SU-DHL-6 (cell line): ENCODE measurements around the gene KCNH8.

Source experiments
- H2AFZ ChIP-seq: fragments of 200-600 bp; sonication (generic); 2 replicates; pipeline ENCODE4 v1.6.1; 2014; ENCODE audit warnings: low read depth, mild to moderate bottlenecking, moderate library complexity, mixed read lengths, antibody characterized with exemption, low read length; ENCODE audit not compliant: severe bottlenecking
- H3F3A ChIP-seq: fragments of 200-600 bp; shearing (Covaris generic); 2 replicates; pipeline ENCODE4 v1.6.0; 2016; ENCODE audit warnings: antibody characterized with exemption, mild to moderate bottlenecking; ENCODE audit not compliant: insufficient read depth
- H3K27ac ChIP-seq: fragments of 200-600 bp; sonication (generic); 2 replicates; pipeline ENCODE4 v1.5.1; 2016; ENCODE audit warnings: low read depth, mild to moderate bottlenecking, low read length, moderate library complexity, mixed read lengths
- H3K27me3 ChIP-seq: fragments of 200-600 bp; sonication (generic), shearing (Covaris generic); 2 replicates; pipeline ENCODE4 v1.6.0; 2014; ENCODE audit warnings: mild to moderate bottlenecking, low read length
- H3K36me3 ChIP-seq: fragments of 200-600 bp; sonication (generic); 2 replicates; pipeline ENCODE4 v1.6.1; 2014; ENCODE audit warnings: mild to moderate bottlenecking, low read length, mixed read lengths
- H3K4me2 ChIP-seq: fragments of 300-600, 200-600 bp; shearing (Covaris generic), sonication (generic); 2 replicates; pipeline ENCODE4 v1.6.0; 2014; ENCODE audit warnings: low read length, low read depth, mild to moderate bottlenecking; ENCODE audit not compliant: poor library complexity, severe bottlenecking
- H3K4me3 ChIP-seq: fragments of 200-600 bp; sonication (generic); 2 replicates; pipeline ENCODE4 v1.5.1; 2014; ENCODE audit warnings: antibody characterized with exemption, low read length, mild to moderate bottlenecking, mixed read lengths; ENCODE audit not compliant: insufficient read depth, poor library complexity, severe bottlenecking
- H3K79me2 ChIP-seq: fragments of 200-600 bp; sonication (generic); 2 replicates; pipeline ENCODE4 v1.6.1; 2014; ENCODE audit warnings: mild to moderate bottlenecking, low read length, moderate library complexity; ENCODE audit not compliant: insufficient read depth
- H3K9ac ChIP-seq: fragments of 200-600 bp; sonication (generic); 2 replicates; pipeline ENCODE4 v1.7.0; 2014; ENCODE audit warnings: mild to moderate bottlenecking, low read length
- H3K9me2 ChIP-seq: fragments of 200-600 bp; sonication (generic); replicated peaks from 2 replicates; pipeline ENCODE4 v1.6.1; 2014; ENCODE audit warnings: low read length; ENCODE audit not compliant: insufficient read depth
- H3K9me3 ChIP-seq: fragments of 200-600 bp; sonication (generic); 2 replicates; pipeline ENCODE4 v1.6.1; 2014; ENCODE audit warnings: low read length, mixed read lengths; ENCODE audit not compliant: insufficient read depth
- H4K20me1 ChIP-seq: fragments of 200-600 bp; sonication (generic); 2 replicates; pipeline ENCODE4 v1.6.1; 2014; ENCODE audit warnings: low read depth, mild to moderate bottlenecking, antibody characterized with exemption, low read length, moderate library complexity, mixed read lengths
- EZH2phosphoT487 ChIP-seq: fragments of 200-600 bp; sonication (generic), shearing (Covaris generic); conservative IDR thresholded peaks from 2 replicates; pipeline ENCODE4 v1.6.1; 2018; ENCODE audit warnings: mild to moderate bottlenecking, antibody characterized with exemption, low read length, moderate library complexity, mixed read lengths
- TF ChIP-seq, protein P1 (sequence below): fragments of 200-600 bp; sonication (generic); IDR thresholded peaks from one replicate; pipeline ENCODE4 v1.5.1; 2017; ENCODE audit warnings: antibody characterized with exemption, mild to moderate bottlenecking, low read length, moderate library complexity; ENCODE audit not compliant: insufficient read depth, poor library complexity, severe bottlenecking

The KCNH8 gene

GRCh38 chr3:19213603-19214220 is 65.4 kb downstream of the KCNH8 start:
- no peak overlapping the region for H3K4me2 ChIP-seq
- H4K20me1 ChIP-seq, result no peaks in the 10 kb centered on the region
- no peaks in the 10 kb centered on the region for H3K36me3 ChIP-seq
- no peaks in the 10 kb centered on the region for H3K9me3 ChIP-seq
- H3K4me3 ChIP-seq, result no peak overlapping the region
- H3K9me2 ChIP-seq, result no peaks in the 10 kb centered on the region
- no peak overlapping the region for H3K9ac ChIP-seq
- no peaks in the 10 kb centered on the region for H3K27me3 ChIP-seq
- TF ChIP-seq EZH2phosphoT487, result no peak
- TF ChIP-seq, protein P1, sequence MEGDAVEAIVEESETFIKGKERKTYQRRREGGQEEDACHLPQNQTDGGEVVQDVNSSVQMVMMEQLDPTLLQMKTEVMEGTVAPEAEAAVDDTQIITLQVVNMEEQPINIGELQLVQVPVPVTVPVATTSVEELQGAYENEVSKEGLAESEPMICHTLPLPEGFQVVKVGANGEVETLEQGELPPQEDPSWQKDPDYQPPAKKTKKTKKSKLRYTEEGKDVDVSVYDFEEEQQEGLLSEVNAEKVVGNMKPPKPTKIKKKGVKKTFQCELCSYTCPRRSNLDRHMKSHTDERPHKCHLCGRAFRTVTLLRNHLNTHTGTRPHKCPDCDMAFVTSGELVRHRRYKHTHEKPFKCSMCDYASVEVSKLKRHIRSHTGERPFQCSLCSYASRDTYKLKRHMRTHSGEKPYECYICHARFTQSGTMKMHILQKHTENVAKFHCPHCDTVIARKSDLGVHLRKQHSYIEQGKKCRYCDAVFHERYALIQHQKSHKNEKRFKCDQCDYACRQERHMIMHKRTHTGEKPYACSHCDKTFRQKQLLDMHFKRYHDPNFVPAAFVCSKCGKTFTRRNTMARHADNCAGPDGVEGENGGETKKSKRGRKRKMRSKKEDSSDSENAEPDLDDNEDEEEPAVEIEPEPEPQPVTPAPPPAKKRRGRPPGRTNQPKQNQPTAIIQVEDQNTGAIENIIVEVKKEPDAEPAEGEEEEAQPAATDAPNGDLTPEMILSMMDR, result peak; percentile 26
- no peaks in the 10 kb centered on the region for H3K79me2 ChIP-seq
- H3F3A ChIP-seq, result no peaks in the 10 kb centered on the region
- H2AFZ ChIP-seq, result no peak overlapping the region
- H3K27ac ChIP-seq, result no peak overlapping the region

DNA sequence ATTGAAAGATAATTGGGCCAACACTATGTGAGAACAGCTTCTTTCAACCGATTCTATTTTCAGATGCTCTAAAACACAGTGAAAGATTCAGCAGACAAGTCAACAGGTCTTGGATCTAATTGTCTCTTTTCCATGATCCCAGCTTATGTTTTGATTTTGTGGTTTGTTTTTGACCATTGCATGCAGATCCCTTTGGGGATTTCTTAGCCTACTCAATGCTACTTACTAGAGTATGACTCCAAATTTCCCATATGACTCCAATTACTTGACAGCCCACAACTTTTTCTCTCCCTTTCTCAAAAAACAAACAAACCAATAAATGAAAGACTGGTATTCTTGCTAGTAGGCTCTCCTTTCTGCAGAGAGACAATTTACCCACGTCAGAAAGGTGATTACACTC is 67.1 kb downstream of the KCNH8 start:
- H3K9ac ChIP-seq, result no peak overlapping the region
- H3F3A ChIP-seq, result no peaks in the 10 kb centered on the region
- no peaks in the 10 kb centered on the region for H3K9me2 ChIP-seq
- no peaks in the 10 kb centered on the region for H3K9me3 ChIP-seq
- no peak overlapping the region for H3K27ac ChIP-seq
- H3K4me3 ChIP-seq, result no peak overlapping the region
- no peak overlapping the region for H3K4me2 ChIP-seq
- TF ChIP-seq, protein P1, result no peak
- TF ChIP-seq EZH2phosphoT487, result no peak
- H4K20me1 ChIP-seq, result no peaks in the 10 kb centered on the region
- H3K79me2 ChIP-seq, result no peaks in the 10 kb centered on the region
- H2AFZ ChIP-seq, result no peak overlapping the region
- no peaks in the 10 kb centered on the region for H3K27me3 ChIP-seq
- H3K36me3 ChIP-seq, result no peaks in the 10 kb centered on the region

DNA sequence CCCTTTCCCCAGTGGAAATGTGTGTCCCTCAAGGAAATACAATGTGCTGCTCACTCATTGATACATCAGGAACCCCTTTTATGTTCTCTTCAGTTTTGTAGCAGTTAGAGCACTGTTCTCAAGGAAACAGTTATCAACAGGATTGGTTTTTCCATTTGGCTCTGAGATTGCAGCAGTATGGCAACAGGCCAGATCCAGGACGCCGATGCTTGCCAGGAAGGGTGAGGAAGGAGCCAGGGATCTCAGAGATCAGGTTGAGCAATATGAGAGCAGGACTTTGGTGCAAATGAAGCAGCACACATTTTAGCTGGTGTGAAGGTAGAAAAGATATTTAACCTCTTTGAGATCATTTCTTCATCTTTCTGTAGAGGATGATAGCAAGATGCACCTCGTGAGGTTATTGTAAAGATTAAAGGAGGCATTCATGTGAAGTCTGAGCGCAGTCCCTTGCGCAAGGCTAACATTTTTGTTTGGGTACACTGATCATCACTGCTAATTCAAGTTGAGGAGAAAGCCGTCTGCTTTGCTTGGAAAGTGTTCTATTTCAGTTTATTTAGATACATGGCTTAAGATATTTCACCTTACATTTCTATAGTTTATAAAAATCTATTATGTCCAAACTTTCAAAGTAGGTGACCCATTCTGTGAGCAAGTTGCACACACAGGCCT is 68.5 kb downstream of the KCNH8 start:
- Histone ChIP-seq H3K4me3 (no peak overlapping the region), H4K20me1 (no peaks in the 10 kb centered on the region), H3F3A (no peaks in the 10 kb centered on the region), H3K9ac (no peak overlapping the region), H3K27ac (no peak overlapping the region), H3K4me2 (no peak overlapping the region), H3K79me2 (no peaks in the 10 kb centered on the region), H3K9me3 (no peaks in the 10 kb centered on the region), H2AFZ (no peak overlapping the region), H3K36me3 (no peaks in the 10 kb centered on the region), H3K27me3 (no peaks in the 10 kb centered on the region), H3K9me2 (no peaks in the 10 kb centered on the region)
- no peak for TF ChIP-seq EZH2phosphoT487
- TF ChIP-seq, protein P1, result no peak
